Measurements from ENCODE around the gene MRPS18A.
"Not testable (repeated sequence)": the region's sequence is repeated elsewhere in the genome, so short reads cannot be mapped to it uniquely, and the experiment has no call there.

- not testable (repeated sequence) for TF ChIP-seq CTCF, POLR2A (IDR thresholded peaks at IDR 0.05)
Measured at GRCh38 chr6:43652822-43653221, 34.8 kb downstream of the MRPS18A start.
